SU-DHL-6 (cell line): ENCODE results near the gene MYMX.

Source experiments
- H2AFZ ChIP-seq: fragments of 200-600 bp; sonication (generic); 2 replicates; pipeline ENCODE4 v1.6.1; 2014; ENCODE audit warnings: low read depth, mild to moderate bottlenecking, moderate library complexity, mixed read lengths, antibody characterized with exemption, low read length; ENCODE audit not compliant: severe bottlenecking
- H3F3A ChIP-seq: fragments of 200-600 bp; shearing (Covaris generic); 2 replicates; pipeline ENCODE4 v1.6.0; 2016; ENCODE audit warnings: antibody characterized with exemption, mild to moderate bottlenecking; ENCODE audit not compliant: insufficient read depth
- H3K27ac ChIP-seq: fragments of 200-600 bp; sonication (generic); 2 replicates; pipeline ENCODE4 v1.5.1; 2016; ENCODE audit warnings: low read depth, mild to moderate bottlenecking, low read length, moderate library complexity, mixed read lengths
- H3K27me3 ChIP-seq: fragments of 200-600 bp; sonication (generic), shearing (Covaris generic); 2 replicates; pipeline ENCODE4 v1.6.0; 2014; ENCODE audit warnings: mild to moderate bottlenecking, low read length
- H3K36me3 ChIP-seq: fragments of 200-600 bp; sonication (generic); 2 replicates; pipeline ENCODE4 v1.6.1; 2014; ENCODE audit warnings: mild to moderate bottlenecking, low read length, mixed read lengths
- H3K4me2 ChIP-seq: fragments of 300-600, 200-600 bp; shearing (Covaris generic), sonication (generic); 2 replicates; pipeline ENCODE4 v1.6.0; 2014; ENCODE audit warnings: low read length, low read depth, mild to moderate bottlenecking; ENCODE audit not compliant: poor library complexity, severe bottlenecking
- H3K4me3 ChIP-seq: fragments of 200-600 bp; sonication (generic); 2 replicates; pipeline ENCODE4 v1.5.1; 2014; ENCODE audit warnings: antibody characterized with exemption, low read length, mild to moderate bottlenecking, mixed read lengths; ENCODE audit not compliant: insufficient read depth, poor library complexity, severe bottlenecking
- H3K79me2 ChIP-seq: fragments of 200-600 bp; sonication (generic); 2 replicates; pipeline ENCODE4 v1.6.1; 2014; ENCODE audit warnings: mild to moderate bottlenecking, low read length, moderate library complexity; ENCODE audit not compliant: insufficient read depth
- H3K9ac ChIP-seq: fragments of 200-600 bp; sonication (generic); 2 replicates; pipeline ENCODE4 v1.7.0; 2014; ENCODE audit warnings: mild to moderate bottlenecking, low read length
- H3K9me2 ChIP-seq: fragments of 200-600 bp; sonication (generic); replicated peaks from 2 replicates; pipeline ENCODE4 v1.6.1; 2014; ENCODE audit warnings: low read length; ENCODE audit not compliant: insufficient read depth
- H3K9me3 ChIP-seq: fragments of 200-600 bp; sonication (generic); 2 replicates; pipeline ENCODE4 v1.6.1; 2014; ENCODE audit warnings: low read length, mixed read lengths; ENCODE audit not compliant: insufficient read depth
- H4K20me1 ChIP-seq: fragments of 200-600 bp; sonication (generic); 2 replicates; pipeline ENCODE4 v1.6.1; 2014; ENCODE audit warnings: low read depth, mild to moderate bottlenecking, antibody characterized with exemption, low read length, moderate library complexity, mixed read lengths
- EZH2phosphoT487 ChIP-seq: fragments of 200-600 bp; sonication (generic), shearing (Covaris generic); conservative IDR thresholded peaks from 2 replicates; pipeline ENCODE4 v1.6.1; 2018; ENCODE audit warnings: mild to moderate bottlenecking, antibody characterized with exemption, low read length, moderate library complexity, mixed read lengths
- TF ChIP-seq, protein P1 (sequence below): fragments of 200-600 bp; sonication (generic); IDR thresholded peaks from one replicate; pipeline ENCODE4 v1.5.1; 2017; ENCODE audit warnings: antibody characterized with exemption, mild to moderate bottlenecking, low read length, moderate library complexity; ENCODE audit not compliant: insufficient read depth, poor library complexity, severe bottlenecking

Gene MYMX

DNA sequence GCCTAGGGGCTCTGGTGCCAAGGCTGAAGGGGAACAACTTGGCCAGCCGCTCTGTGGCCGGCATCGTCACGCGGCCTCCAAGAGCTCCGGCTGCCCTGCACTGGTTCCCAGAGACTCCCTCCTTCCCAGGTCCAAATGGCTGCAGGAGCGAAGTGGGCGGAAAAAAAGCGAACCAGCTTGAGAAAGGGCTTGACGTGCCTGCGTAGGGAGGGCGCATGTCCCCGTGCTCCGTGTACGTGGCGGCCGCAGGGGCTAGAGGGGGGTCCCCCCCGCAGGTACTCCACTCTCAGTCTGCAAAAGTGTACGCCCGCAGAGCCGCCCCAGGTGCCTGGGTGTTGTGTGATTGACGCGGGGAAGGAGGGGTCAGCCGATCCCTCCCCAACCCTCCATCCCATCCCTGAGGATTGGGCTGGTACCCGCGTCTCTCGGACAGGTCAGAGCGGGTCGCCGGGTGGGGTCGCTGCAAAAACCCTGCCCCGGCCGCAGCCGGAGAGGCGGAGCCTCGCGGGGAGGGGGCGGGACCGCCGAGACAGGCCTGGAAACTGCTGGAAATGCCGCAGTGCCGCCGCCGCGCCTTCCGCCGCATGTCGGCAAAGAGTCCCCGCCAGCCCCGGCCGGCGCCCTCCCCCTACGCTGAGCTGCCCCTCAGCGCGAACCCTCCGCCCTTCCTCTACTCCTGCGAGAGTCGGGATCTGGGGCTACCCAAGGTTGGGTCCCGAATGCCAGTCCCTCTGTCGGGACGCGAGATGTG, 29.4 kb downstream of the MYMX start:
- H3K9me2 ChIP-seq: no peaks in the 10 kb centered on the region
- H3K27me3 ChIP-seq: no peaks in the 10 kb centered on the region
- peaks cover 39% of the 10 kb centered on the region for H3K79me2 ChIP-seq
- H3K27ac ChIP-seq: peak overlapping the region; percentile 85
- no peak for TF ChIP-seq EZH2phosphoT487
- TF ChIP-seq, protein P1, sequence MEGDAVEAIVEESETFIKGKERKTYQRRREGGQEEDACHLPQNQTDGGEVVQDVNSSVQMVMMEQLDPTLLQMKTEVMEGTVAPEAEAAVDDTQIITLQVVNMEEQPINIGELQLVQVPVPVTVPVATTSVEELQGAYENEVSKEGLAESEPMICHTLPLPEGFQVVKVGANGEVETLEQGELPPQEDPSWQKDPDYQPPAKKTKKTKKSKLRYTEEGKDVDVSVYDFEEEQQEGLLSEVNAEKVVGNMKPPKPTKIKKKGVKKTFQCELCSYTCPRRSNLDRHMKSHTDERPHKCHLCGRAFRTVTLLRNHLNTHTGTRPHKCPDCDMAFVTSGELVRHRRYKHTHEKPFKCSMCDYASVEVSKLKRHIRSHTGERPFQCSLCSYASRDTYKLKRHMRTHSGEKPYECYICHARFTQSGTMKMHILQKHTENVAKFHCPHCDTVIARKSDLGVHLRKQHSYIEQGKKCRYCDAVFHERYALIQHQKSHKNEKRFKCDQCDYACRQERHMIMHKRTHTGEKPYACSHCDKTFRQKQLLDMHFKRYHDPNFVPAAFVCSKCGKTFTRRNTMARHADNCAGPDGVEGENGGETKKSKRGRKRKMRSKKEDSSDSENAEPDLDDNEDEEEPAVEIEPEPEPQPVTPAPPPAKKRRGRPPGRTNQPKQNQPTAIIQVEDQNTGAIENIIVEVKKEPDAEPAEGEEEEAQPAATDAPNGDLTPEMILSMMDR: peak; percentile 85
- H3K4me3 ChIP-seq: peak overlapping the region; percentile 96
- peak overlapping the region; percentile 56 for H3K4me2 ChIP-seq
- peaks cover 37% of the 10 kb centered on the region for H4K20me1 ChIP-seq
- peak overlapping the region; percentile 80 for H2AFZ ChIP-seq
- H3K9ac ChIP-seq: peak overlapping the region; percentile 90
- no peaks in the 10 kb centered on the region for H3K9me3 ChIP-seq
- peaks cover 37% of the 10 kb centered on the region for H3K36me3 ChIP-seq
- peaks cover 44% of the 10 kb centered on the region for H3F3A ChIP-seq

- Histone ChIP-seq H3K9ac (peak within 1 kb of the TSS; percentile 90), H3K9me2 (no peaks in the 10 kb centered on the region), H3K36me3 (peaks cover 44% of the 10 kb centered on the region), H2AFZ (peak within 1 kb of the TSS; percentile 80), H3K4me2 (peak within 1 kb of the TSS; percentile 74), H3F3A (peaks cover 51% of the 10 kb centered on the region), H3K27ac (peak within 1 kb of the TSS; percentile 85), H3K9me3 (no peaks in the 10 kb centered on the region), H3K79me2 (peaks cover 39% of the 10 kb centered on the region), H4K20me1 (peaks cover 44% of the 10 kb centered on the region), H3K4me3 (peak within 1 kb of the TSS; percentile 96), H3K27me3 (no peaks in the 10 kb centered on the region)
- TF ChIP-seq EZH2phosphoT487: no peak
- TF ChIP-seq, protein P1: no peak
These were observed 30.1 kb downstream of the MYMX start, which contains the start of gene HSP90AB1 for GRCh38 chr6:44246663-44247337. HSP90AB1 (plus strand) TSS chr6:44247101; CDS start chr6:44248630, 1,529 bp downstream.

GRCh38 chr6:44247338-44248302, 30.9 kb downstream of the MYMX start:
- Histone ChIP-seq H2AFZ (no peak overlapping the region), H3K36me3 (peaks cover 46% of the 10 kb centered on the region)

More at GRCh38 chr6:44247338-44248302, 30.9 kb downstream of the MYMX start:
- Histone ChIP-seq H3K27me3 (no peaks in the 10 kb centered on the region), H3K4me2 (peak overlapping the region; percentile 74), H4K20me1 (peaks cover 48% of the 10 kb centered on the region), H3K9me2 (no peaks in the 10 kb centered on the region), H3K9ac (peak overlapping the region; percentile 90), H3K4me3 (peak overlapping the region; percentile 96), H3K9me3 (no peaks in the 10 kb centered on the region), H3F3A (peaks cover 55% of the 10 kb centered on the region), H3K79me2 (peaks cover 39% of the 10 kb centered on the region), H3K27ac (peak overlapping the region; percentile 85)
- TF ChIP-seq, protein P1: no peak
- no peak for TF ChIP-seq EZH2phosphoT487
